Fibroblast of peridontal ligament (primary cell): ENCODE data around the gene RING1.

ENCODE experiments used
- DNase-seq: peaks from one replicate; pipeline ENCODE4 v3.0.0-alpha.2; 2010; ENCODE audit errors: extremely low read depth

RING1 gene

DNA sequence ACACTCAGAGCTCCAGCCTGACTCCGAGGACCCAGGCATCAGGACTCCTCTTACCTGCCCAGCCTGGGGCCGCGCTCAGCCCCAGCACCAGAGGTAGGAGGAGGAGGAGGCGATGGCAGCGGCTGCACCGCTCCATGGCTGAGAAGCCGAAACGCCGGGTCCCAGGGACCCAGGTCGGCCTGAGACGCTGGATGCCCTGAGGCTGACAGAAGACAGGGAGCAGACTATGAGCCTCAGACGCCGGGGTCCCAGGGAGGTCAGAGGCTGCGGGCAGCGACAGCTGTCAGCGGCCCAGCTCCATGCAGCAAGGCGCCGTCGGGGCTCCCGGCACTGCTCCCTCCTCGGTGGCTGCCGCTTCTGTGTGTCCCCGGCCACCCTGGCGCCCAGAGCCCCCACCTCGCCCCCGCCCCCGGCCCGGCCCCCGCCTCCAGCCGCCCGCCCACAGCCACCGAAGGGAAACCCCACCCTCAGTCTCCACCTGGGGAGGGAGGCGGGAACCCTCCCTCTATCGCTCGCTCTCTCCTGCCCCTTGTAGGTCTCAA is 16.1 kb upstream of the RING1 start, which contains the start of gene COL11A2:
TSS of gene COL11A2 (minus strand) at position 363 of the 542 bp plus-strand sequence. CDS start at position 136, 227 bp downstream.
- no peak for DNase-seq

GRCh38 chr6:33192671-33193602 is 15.4 kb upstream of the RING1 start:
- no peak for DNase-seq

DNA sequence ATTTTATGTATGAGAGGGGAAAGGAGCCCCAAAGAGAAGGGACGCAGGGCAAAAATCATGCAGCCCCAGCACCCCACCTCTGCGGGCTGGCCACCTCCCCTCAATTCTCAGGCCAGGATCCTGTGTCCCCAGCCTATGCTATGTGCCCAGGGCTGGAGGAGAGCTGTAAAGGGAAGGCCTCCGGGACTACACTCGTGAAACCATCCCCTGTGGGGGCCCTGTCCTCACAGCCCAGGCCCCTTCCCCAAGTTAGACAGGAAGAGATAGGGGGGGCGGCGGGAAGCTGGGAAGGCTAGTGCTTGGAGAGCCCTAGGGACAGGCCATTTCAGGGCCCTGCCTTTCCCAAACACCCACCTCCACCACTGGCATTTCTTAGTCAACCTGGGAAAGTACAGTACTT is 14.7 kb upstream of the RING1 start:
- no peak for DNase-seq

DNA sequence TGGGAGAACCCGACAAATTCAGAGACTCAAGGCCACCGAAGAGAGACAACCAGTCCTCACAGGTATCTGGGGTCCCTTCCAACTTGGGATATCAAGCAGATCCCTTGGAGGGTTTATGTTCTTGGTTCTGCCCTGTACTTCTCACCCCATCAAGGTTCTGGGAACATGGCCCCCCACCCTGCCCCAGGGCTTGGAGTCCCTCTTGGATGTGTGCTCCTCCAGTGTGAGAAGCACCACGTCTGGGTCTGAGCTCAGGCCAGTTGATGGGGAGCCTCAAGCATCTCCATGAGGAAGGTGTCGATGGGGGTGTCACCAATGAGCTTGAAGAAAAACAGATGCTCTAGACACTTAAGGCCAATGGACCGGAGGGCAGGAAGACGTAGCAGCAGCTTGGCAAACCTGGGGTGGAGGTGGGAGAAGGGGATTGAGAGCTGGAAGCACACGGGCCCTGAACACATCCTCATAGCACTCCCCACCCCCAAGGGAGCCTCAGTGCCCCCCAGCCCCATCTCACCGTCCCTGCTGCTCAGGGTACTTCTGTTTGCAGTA is 13.8 kb upstream of the RING1 start:
- no peak for DNase-seq

DNA sequence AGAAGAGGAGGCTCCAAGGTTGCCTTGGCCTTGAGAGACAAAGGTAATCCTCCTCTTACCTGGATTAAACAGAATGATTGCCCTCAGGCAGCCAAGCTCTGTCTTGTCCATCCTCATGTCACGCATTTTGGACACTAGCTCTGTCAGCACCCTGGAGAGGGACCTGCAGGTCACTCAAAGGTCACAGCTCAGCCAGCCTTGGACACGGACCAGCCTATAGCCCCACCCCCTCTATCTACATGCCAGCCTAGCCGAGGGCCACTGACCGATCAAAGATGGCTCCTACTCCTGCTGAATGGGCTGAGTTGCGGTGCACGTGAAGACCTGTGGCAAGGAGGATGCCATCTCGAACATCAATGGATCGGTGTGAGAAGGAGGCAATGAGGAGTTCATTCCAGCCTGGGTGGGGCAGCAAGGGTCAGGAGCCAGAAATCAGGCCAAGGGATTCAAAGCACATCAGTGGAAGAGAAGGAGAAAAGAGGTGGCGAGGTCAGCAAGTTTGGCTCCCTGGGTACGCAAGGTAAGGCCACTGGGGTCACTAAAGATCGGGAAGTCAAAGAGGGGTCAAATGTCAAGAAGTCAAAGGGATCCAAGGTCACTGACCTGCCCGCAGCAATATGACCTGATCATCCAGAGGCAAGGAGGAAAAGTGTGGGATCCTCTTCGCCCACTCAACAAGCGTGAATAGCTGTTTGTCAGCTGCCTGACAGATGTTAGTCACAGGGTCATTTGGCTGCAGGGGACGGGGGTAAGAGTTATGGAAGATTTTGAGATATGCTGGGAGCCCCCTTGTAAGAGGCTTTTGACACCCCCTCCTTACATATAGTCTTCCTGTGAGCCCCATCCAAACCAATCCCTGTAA is 12.8 kb upstream of the RING1 start:
- DNase-seq, result no peak

GRCh38 chr6:33197431-33198048 is 10.8 kb upstream of the RING1 start:
- DNase-seq, result peak; percentile 68

DNA sequence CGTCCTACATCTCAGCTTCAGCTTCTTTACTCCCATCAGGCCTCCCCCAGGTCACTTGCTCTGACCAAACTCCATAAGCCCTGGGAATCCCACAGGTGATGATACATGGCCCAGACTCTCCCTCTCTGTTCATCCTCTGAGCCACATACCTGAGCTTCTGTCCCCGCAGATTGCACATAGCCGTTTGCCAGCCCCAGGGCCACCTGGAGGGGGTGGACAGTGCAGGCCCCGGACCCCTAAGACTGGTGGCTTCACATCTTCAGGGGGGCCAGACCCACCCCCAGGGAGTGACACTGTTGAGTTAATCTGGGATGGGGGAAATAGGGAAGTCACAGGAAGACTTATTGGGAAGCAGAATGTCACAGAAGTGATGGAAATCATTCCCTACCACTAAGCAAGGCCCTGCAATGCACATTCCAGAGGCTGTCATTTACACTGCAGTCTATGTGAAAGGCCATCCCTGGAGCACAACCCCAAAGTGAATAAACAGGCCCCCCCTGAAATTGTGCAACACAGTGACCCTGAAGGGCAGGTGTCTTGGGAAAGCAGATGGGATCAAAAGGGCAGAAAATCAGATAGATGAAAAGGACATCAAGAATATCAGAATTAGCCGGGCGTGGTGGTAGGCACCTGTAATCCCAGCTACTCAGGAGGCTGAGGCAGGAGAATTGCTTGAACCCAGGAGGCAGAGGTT is 10.0 kb upstream of the RING1 start:
- DNase-seq, result no peak

DNA sequence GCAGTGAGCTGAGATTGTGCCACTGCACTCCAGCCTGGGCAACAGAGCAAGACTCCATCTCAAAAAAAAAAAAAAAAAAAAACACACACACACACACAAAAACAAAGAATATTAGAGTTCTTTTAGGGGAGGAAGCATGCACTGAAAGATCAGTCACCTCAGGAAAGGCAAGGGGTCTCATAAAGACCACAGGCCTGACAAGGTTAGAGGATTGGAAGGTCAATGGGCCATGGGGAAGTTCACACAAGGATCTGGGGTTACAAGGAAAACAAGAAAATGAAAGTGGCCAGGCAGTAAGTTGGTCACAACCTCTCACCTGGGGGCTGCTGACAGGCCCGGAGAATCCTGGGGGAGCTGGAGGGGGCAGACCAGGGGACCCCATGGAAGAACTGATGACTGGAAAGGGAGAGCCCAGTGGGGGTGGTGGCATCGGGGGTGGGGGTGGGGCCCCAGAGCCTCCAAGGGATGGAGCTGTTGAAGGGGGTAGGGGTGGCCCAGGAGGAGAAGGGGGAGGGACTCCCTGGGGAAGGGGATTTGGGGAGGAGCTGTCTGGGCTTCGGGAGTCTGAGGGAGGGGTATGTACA is 9.4 kb upstream of the RING1 start:
- no peak for DNase-seq

GRCh38 chr6:33199687-33200218 is 8.5 kb upstream of the RING1 start:
- peak; percentile 35 for DNase-seq

DNA sequence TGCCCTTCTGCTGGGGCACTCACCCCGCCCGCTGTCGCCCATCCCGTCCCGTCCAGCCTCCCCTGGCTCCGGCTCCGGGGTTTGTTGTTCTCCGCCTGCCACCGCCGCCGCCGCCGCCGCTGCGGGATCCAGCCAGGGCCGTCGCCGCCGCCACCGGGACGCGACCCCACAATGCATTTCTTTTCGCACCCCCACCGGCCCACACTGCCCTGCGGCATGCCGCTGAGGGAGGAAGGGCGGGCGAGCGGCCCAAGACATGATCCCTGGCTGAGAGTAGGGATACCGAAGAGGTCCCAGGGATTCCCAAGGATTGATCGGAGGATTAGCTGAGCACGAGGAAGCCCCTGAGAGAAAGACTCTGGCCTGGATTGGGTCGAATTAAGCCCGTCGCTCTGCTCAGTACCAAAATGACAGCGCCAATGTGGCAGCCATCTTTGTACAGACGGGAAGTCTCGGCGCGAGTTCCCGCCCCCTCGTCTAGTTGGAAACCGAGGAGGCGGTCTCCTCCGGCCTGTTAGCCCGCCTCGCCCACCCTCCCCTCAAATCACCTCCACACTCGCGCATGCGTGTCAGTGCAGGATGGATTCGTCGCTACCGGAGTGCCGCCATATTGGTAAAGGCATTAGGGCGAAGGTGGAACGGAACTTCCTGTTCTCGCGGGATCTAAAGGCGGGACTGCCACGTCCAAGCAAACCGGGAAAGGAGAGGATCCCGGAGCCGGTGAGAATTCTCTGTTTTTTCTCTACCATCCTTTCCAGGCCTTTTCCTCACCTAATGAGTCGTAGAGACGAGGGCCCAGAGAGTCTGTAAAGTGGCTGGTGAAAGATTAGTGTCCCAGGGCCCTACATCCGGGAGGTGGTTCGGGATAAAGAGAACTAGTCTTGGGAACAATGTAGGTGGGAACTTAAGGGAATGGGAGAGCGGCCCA is 7.8 kb upstream of the RING1 start, which contains the start of the genes RXRB and SLC39A7:
TSS of gene RXRB (minus strand) at position 447 of the 928 bp plus-strand sequence. CDS start at position 258, 189 bp downstream.
TSS of gene SLC39A7 (plus strand) at position 649 of the 928 bp plus-strand sequence. CDS start 379 bp downstream, outside the sequence.
- DNase-seq, result peak; percentile 100

DNA sequence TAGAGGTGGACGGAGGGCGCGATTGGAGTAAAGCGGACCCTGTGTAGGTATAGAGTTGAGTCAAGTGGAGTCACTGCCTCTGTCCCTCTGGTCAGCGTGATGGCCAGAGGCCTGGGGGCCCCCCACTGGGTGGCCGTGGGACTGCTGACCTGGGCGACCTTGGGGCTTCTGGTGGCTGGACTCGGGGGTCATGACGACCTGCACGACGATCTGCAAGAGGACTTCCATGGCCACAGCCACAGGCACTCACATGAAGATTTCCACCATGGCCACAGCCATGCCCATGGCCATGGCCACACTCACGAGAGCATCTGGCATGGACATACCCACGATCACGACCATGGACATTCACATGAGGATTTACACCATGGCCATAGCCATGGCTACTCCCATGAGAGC is 7.2 kb upstream of the RING1 start:
- DNase-seq, result no peak

DNA sequence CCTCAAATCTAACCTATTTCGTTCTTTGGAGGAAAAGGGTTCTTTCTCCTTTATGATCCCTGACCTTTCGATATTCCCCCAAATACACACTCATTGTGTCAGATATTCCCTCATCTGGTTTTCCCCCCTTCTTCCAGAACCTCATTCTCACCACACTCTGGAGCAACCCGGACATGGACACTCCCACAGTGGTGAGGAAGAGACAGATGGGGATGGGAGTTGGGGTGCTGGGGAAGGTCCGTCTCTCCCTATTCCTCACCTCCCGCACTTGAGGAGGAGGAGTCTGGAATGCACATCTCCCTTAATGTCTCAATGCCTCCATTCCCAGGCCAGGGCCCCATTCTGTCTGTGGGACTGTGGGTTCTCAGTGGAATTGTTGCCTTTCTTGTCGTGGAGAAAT is 6.4 kb upstream of the RING1 start:
- DNase-seq, result no peak

- DNase-seq, result no peak
Observed at GRCh38 chr6:33202799-33203198, 5.5 kb upstream of the RING1 start.

DNA sequence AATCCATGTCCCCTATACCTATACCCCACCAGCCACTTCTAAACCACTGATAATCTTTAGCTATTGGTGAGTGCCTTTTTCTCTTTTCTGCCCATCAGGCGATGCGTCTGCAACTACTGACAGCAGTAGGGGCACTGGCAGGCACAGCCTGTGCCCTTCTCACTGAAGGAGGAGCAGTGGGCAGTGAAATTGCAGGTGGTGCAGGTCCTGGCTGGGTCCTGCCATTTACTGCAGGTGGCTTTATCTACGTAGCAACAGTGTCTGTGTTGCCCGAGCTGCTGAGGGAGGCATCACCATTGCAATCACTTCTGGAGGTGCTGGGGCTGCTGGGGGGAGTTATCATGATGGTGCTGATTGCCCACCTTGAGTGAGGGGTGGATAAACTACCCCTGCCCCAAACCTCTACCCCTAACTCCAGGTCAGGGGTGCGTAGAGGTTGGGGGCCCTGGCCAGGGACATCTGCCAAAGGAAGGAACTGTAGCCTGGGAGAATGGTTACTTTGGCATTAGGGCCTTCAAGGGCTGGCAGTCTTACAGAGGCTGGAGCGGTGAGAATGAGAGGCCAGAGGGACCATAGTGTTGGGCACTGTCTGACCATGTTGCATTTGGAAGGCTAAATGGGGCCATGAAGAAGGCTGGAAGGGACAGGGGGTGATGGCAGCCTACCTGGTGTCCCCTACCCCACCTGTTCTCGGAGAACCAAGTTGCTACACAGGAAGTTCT is 4.7 kb upstream of the RING1 start:
- no peak for DNase-seq

- DNase-seq, result no peak
Observed at GRCh38 chr6:33204165-33204414, 4.2 kb upstream of the RING1 start.

DNA sequence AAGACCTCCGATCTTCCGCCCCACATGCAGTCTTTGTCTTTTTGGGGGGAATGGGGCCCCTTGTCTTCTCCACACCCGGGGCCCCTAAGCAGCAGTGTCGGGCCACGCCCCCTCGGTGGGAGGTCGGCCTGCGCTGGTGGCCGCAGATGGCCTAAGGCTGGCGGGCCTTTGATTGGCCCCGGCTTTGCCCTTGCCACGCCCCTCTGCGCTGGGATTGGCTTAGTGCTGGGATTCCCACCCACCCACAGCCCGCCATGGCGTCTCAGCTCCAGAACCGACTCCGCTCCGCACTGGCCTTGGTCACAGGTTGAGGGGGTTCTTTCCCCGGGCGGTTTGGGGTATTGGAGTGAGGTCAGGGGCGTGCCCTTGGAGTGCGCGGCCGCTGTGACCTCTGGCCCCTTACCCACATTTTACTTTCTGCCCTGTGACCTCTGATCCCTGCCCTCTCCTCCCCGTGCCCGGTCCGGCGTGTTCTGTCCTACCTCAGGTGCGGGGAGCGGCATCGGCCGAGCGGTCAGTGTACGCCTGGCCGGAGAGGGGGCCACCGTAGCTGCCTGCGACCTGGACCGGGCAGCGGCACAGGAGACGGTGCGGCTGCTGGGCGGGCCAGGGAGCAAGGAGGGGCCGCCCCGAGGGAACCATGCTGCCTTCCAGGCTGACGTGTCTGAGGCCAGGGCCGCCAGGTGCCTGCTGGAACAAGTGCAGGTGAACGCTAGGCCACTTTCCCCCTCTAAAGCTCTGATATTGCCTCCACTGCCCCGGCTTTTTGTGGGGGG is 3.7 kb upstream of the RING1 start, which contains the start of gene HSD17B8:
TSS of gene HSD17B8 (plus strand) at position 241 of the 776 bp plus-strand sequence. CDS start at position 255, 14 bp downstream.
- peak; percentile 81 for DNase-seq

- DNase-seq, result no peak
Observed at GRCh38 chr6:33205191-33206026, 2.9 kb upstream of the RING1 start.
